Mammary epithelial cell (primary cell): ENCODE measurements around the gene MAPK13.

Source experiments
- EZH2 ChIP-seq: IDR thresholded peaks from 2 replicates; pipeline ENCODE4 v1.6.1; 2012; ENCODE audit warnings: low read length, inconsistent platforms, borderline replicate concordance
- TF ChIP-seq, protein P1 (sequence below), 2 donors: IDR thresholded peaks in 1 of 2; conservative IDR thresholded peaks in 1 of 2; 2 replicates each; pipeline ENCODE4 v1.5.1; 2011 to 2012; ENCODE audit warnings: inconsistent platforms in 2 of 2, low read length in 2 of 2, mild to moderate bottlenecking in 2 of 2, control low read depth in 1 of 2, low read depth in 1 of 2; ENCODE audit not compliant: insufficient read depth in 1 of 2; ENCODE audit errors: extremely low read depth in 1 of 2

DNA sequence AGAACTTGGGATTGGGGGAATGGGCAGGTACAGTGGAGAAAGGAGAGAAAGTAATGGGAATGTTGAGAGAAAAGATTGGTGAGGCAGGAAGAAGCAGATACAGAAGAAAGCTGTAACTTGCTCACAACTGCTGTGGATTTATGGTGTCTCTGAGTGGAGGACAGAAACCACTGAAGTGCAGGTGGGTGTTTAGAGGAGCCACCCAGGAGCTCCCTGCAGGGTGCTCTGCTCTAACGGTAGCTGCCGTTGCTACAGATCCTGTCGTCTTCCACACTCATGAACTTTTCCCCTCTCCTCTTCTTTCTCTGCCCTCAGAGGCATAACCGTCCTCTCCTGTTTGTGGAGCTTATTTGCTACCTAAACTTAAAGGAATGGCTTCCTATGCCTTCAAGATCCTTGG, 27.5 kb upstream of the MAPK13 start:
- TF ChIP-seq EZH2, result no peak
- TF ChIP-seq, protein P1, sequence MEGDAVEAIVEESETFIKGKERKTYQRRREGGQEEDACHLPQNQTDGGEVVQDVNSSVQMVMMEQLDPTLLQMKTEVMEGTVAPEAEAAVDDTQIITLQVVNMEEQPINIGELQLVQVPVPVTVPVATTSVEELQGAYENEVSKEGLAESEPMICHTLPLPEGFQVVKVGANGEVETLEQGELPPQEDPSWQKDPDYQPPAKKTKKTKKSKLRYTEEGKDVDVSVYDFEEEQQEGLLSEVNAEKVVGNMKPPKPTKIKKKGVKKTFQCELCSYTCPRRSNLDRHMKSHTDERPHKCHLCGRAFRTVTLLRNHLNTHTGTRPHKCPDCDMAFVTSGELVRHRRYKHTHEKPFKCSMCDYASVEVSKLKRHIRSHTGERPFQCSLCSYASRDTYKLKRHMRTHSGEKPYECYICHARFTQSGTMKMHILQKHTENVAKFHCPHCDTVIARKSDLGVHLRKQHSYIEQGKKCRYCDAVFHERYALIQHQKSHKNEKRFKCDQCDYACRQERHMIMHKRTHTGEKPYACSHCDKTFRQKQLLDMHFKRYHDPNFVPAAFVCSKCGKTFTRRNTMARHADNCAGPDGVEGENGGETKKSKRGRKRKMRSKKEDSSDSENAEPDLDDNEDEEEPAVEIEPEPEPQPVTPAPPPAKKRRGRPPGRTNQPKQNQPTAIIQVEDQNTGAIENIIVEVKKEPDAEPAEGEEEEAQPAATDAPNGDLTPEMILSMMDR (conservative IDR thresholded peaks at IDR 0.05 in 1 of 2, IDR thresholded peaks at IDR 0.05 in 1 of 2; ENCODE audit: extremely low read depth in 1 of 2, insufficient read depth in 1 of 2, low read depth in 1 of 2, low read length in 2 of 2), result no peak
